Suprapubic skin (tissue), 4 donors: ENCODE measurements around the gene EPB41L2. TPM values are rescaled to one million over a fixed set of nuclear protein-coding genes. Genes with fewer than 3 reads are reported as not detected.

Source experiments
- DNase-seq, 2 donors: peaks; one replicate each; pipeline ENCODE4 v3.0.0-alpha.2; 2019; ENCODE audit warnings: low spot score in 2 of 2
- H3K27ac ChIP-seq: fragments of 200-600 bp; sonication (generic); one replicate; pipeline ENCODE4 v1.5.1; 2019
- H3K27me3 ChIP-seq: fragments of 200-600 bp; sonication (generic); one replicate; pipeline ENCODE4 v1.5.1; 2019
- H3K36me3 ChIP-seq: fragments of 200-600 bp; sonication (generic); one replicate; pipeline ENCODE4 v1.5.1; 2019
- H3K4me1 ChIP-seq: fragments of 200-600 bp; sonication (generic); one replicate; pipeline ENCODE4 v1.5.1; 2019
- H3K4me3 ChIP-seq: fragments of 200-600 bp; sonication (generic); one replicate; pipeline ENCODE4 v1.5.1; 2019; ENCODE audit warnings: mild to moderate bottlenecking
- H3K9me3 ChIP-seq: fragments of 200-600 bp; sonication (generic); one replicate; pipeline ENCODE4 v1.5.1; 2019
- CTCF ChIP-seq, 2 donors: fragments of 200-600 bp in 1 of 2; fragments of 450-650 bp in 1 of 2; sonication (generic) in 1 of 2; IDR thresholded peaks; one replicate each; pipeline ENCODE4 v1.5.1; 2016 to 2019; ENCODE audit warnings: antibody characterized with exemption in 2 of 2, mild to moderate bottlenecking in 1 of 2, moderate library complexity in 1 of 2
- EP300 ChIP-seq: sonication (generic); formaldehyde crosslinking; IDR thresholded peaks from one replicate; pipeline ENCODE4 v1.6.1; 2017; ENCODE audit warnings: antibody characterized with exemption
- POLR2A ChIP-seq, 2 donors: fragments of 450-650 bp; IDR thresholded peaks; one replicate each; pipeline ENCODE4 v1.6.1; 2017; ENCODE audit warnings: antibody characterized with exemption in 2 of 2, mild to moderate bottlenecking in 2 of 2, moderate library complexity in 2 of 2
- POLR2AphosphoS5 ChIP-seq, 3 donors: sonication (generic); formaldehyde crosslinking; IDR thresholded peaks; one replicate each; pipeline ENCODE4 v1.6.1; 2017; ENCODE audit warnings: antibody characterized with exemption in 3 of 3
- WGBS: methylation state at CpG from one replicate; pipeline ENCODE4 v1.1.5; 2018; 5-methylcytosine and 5-hydroxymethylcytosine counted together
- total RNA-seq, 4 donors: library from RNA; depleted of rRNA; stranded (reverse); fragments of >200 nt; gene quantifications; one replicate each; pipeline ENCODE4 v1.1.0, GENCODE V29; 2016

The EPB41L2 gene
- total RNA-seq, 4 donors from 2014 or later: 11.4 to 26.8 (median 15.4) TPM

GRCh38 chr6:130906736-130907381 is 156.2 kb downstream of the EPB41L2 start:
- Histone ChIP-seq H3K9me3 (no peaks in the 10 kb centered on the region), H3K27me3 (no peaks in the 10 kb centered on the region), H3K4me1 (peaks cover 7% of the 10 kb centered on the region), H3K36me3 (no peaks in the 10 kb centered on the region), H3K27ac (no peak overlapping the region), H3K4me3 (no peak overlapping the region)
- 69% methylated on average over 2 of the region's 2 CpGs for WGBS
- no peak for TF ChIP-seq EP300
- no peak for DNase-seq

DNA sequence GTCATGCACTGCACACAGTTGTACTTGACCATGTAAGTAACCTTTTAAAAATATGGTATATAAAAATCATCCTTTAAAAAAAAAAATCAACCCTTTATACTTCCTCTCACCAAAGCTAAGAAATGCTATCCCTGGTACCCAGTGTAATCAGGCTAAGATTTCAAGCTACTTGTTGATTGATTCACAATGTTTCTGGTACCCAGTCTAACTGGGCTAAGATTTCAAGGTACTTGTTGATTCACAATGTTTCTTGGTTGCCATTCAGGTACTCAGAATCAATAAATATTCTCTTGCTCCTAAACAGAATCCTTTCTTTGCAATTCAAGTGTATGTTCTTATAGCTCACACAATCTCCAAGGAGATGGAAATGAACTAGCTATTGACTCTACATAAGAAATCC is 159.4 kb downstream of the EPB41L2 start:
- Histone ChIP-seq H3K4me3 (no peak overlapping the region), H3K4me1 (peaks cover 7% of the 10 kb centered on the region), H3K36me3 (no peaks in the 10 kb centered on the region), H3K9me3 (no peaks in the 10 kb centered on the region), H3K27me3 (no peaks in the 10 kb centered on the region), H3K27ac (no peak overlapping the region)
- TF ChIP-seq EP300 (no peak), CTCF (IDR thresholded peaks at IDR 0.05) (no peak), POLR2A (IDR thresholded peaks at IDR 0.05) (no peak), POLR2AphosphoS5 (IDR thresholded peaks at IDR 0.05) (no peak)
- no peak for DNase-seq

DNA sequence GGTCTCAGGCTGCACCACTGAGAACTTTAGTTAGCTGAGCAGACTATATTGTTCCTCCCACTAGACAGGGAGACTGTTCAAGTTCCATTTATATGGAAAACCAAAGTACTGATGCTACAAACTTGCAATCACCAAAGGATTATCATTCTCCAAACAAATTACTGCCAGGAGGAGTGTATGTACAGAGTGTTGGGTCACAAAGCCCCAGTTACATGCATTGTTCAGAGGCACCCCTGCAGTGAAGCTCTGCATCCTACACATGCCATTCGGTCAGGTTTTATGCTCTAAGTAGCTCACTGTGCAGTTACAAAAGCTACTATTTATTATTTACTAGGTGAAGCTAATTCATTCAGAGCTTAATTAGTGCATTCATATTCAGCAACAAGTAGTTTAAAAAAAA is 160.0 kb downstream of the EPB41L2 start:
- WGBS: 96% methylated on average over 1 of the region's 1 CpG
- Histone ChIP-seq H3K9me3 (no peaks in the 10 kb centered on the region), H3K27ac (no peak overlapping the region), H3K4me1 (peaks cover 5% of the 10 kb centered on the region), H3K4me3 (no peak overlapping the region), H3K36me3 (no peaks in the 10 kb centered on the region), H3K27me3 (no peaks in the 10 kb centered on the region)
- no peak for TF ChIP-seq EP300
- no peak for TF ChIP-seq CTCF (IDR thresholded peaks at IDR 0.05)
- DNase-seq: no peak

- Histone ChIP-seq H3K27me3 (no peaks in the 10 kb centered on the region), H3K36me3 (no peaks in the 10 kb centered on the region), H3K9me3 (no peaks in the 10 kb centered on the region), H3K27ac (no peak overlapping the region), H3K4me1 (no peaks in the 10 kb centered on the region), H3K4me3 (no peak overlapping the region)
- 54% methylated on average over 3 of the region's 3 CpGs for WGBS
- DNase-seq: no peak
- TF ChIP-seq POLR2A (IDR thresholded peaks at IDR 0.05) (no peak), POLR2AphosphoS5 (IDR thresholded peaks at IDR 0.05) (no peak), CTCF (IDR thresholded peaks at IDR 0.05) (no peak), EP300 (no peak)
Observed at GRCh38 chr6:130900913-130901312, 162.1 kb downstream of the EPB41L2 start.

DNA sequence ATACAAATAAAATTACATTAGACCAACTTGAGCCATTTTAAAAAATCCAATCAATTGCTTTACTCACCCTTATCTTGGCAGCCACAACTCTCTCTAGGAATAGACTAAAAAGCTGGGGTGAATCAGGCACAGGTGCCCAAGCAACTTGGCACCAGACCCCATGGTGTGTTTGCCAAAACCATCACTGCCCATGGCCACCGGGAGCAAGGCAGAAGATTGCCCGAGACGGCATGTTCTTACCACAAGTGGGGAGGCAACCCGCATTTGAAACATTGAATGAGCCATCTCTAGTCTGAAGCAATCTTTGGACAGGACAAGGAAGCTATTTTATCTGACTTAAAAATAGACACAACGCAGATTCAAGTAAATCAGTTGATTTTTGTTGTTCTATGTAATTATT is 166.8 kb downstream of the EPB41L2 start:
- no peak overlapping the region for H3K4me3 ChIP-seq
- no peaks in the 10 kb centered on the region for H3K4me1 ChIP-seq
- WGBS: 65% methylated on average over 5 of the region's 5 CpGs
- TF ChIP-seq POLR2A (IDR thresholded peaks at IDR 0.05) (no peak), CTCF (IDR thresholded peaks at IDR 0.05) (no peak), EP300 (no peak), POLR2AphosphoS5 (IDR thresholded peaks at IDR 0.05) (no peak)
- H3K27me3 ChIP-seq: no peaks in the 10 kb centered on the region
- H3K9me3 ChIP-seq: no peaks in the 10 kb centered on the region
- no peak for DNase-seq
- H3K36me3 ChIP-seq: peaks cover 4% of the 10 kb centered on the region
- H3K27ac ChIP-seq: no peak overlapping the region

- Histone ChIP-seq H3K27me3 (no peaks in the 10 kb centered on the region), H3K9me3 (no peaks in the 10 kb centered on the region), H3K4me1 (no peaks in the 10 kb centered on the region), H3K36me3 (peaks cover 4% of the 10 kb centered on the region), H3K4me3 (no peak overlapping the region), H3K27ac (no peak overlapping the region)
- 26% methylated on average over 2 of the region's 2 CpGs for WGBS
- TF ChIP-seq POLR2A (IDR thresholded peaks at IDR 0.05) (no peak), EP300 (no peak), CTCF (IDR thresholded peaks at IDR 0.05) (no peak), POLR2AphosphoS5 (IDR thresholded peaks at IDR 0.05) (no peak)
- DNase-seq: no peak
Observed at GRCh38 chr6:130895516-130895915, 167.5 kb downstream of the EPB41L2 start.
